GM18511 (cell line): ENCODE data around the gene OR51F1.
"Not testable (repeated sequence)": the region's sequence is repeated elsewhere in the genome, so short reads cannot be mapped to it uniquely, and the experiment has no call there.

ENCODE experiments used
- ATAC-seq: cut with Tn5 transposase; IDR thresholded peaks from one replicate; pipeline ENCODE4 v1.9.1; 2021; ENCODE audit warnings: mild to moderate bottlenecking, moderate library complexity; ENCODE audit not compliant: unreplicated experiment

The OR51F1 gene

GRCh38 chr11:4769838-4770237 is at the start of gene OR51F1:
TSS of gene OR51F1 (minus strand) at chr11:4769938. CDS start at chr11:4769938, 0 bp downstream.
- ATAC-seq, result no peak

GRCh38 chr11:4809246-4809645 is 39.5 kb upstream of the OR51F1 start:
- no peak for ATAC-seq

GRCh38 chr11:4808476-4808875 is 38.7 kb upstream of the OR51F1 start:
- ATAC-seq, result no peak

- no peak for ATAC-seq
Observed at GRCh38 chr11:4804280-4804679, 34.5 kb upstream of the OR51F1 start, which contains the start of gene OR52R1. TSS of gene OR52R1 (minus strand) at chr11:4804380. CDS start at chr11:4804380, 0 bp downstream.

- not testable (repeated sequence) for ATAC-seq
Observed at GRCh38 chr11:4801316-4801715, 31.6 kb upstream of the OR51F1 start.

- no peak for ATAC-seq
Observed at GRCh38 chr11:4798427-4799183, 28.9 kb upstream of the OR51F1 start.

- no peak for ATAC-seq
Observed at GRCh38 chr11:4797206-4797605, 27.5 kb upstream of the OR51F1 start.

GRCh38 chr11:4782454-4782853 is 12.7 kb upstream of the OR51F1 start:
- no peak for ATAC-seq

- ATAC-seq, result no peak
Observed at GRCh38 chr11:4768094-4768493, 1.6 kb downstream of the OR51F1 start.

GRCh38 chr11:4766420-4767043 is 3.2 kb downstream of the OR51F1 start:
- ATAC-seq, result no peak

- peak; percentile 66 for ATAC-seq
Observed at GRCh38 chr11:4763096-4763495, 6.6 kb downstream of the OR51F1 start.

GRCh38 chr11:4751201-4751600 is 18.5 kb downstream of the OR51F1 start:
- no peak for ATAC-seq

GRCh38 chr11:4748438-4748837 is 21.3 kb downstream of the OR51F1 start:
- ATAC-seq, result no peak

- ATAC-seq, result no peak
Observed at GRCh38 chr11:4740735-4741134, 29.0 kb downstream of the OR51F1 start.

GRCh38 chr11:4727171-4727570 is 42.6 kb downstream of the OR51F1 start:
- ATAC-seq, result no peak

- ATAC-seq, result not testable (repeated sequence)
Observed at GRCh38 chr11:4722616-4723534, 46.9 kb downstream of the OR51F1 start.
